SK-N-SH (cell line): ENCODE results near the gene SMIM10L2A. TPM values are rescaled to one million over a fixed set of nuclear protein-coding genes. Genes with fewer than 3 reads are reported as not detected.

Source experiments
- CTCF ChIA-PET: fragments of 300-600, 350-600 bp; formaldehyde crosslinking; extraction: SDS; loops from one replicate; lab custom pipeline; 2021; lab: Yijun Ruan, JAX
- POLR2A ChIA-PET: fragments of 350-600 bp; sonication (Branson Sonifier 250); formaldehyde crosslinking; extraction: SDS; loops from one replicate; lab custom pipeline; 2020; ENCODE audit warnings: antibody characterized with exemption, inconsistent platforms; lab: Yijun Ruan, JAX
- DNase-seq: peaks from one replicate; pipeline ENCODE4 v3.0.0; 2012
- H2AFZ ChIP-seq: fragments of 200-600 bp; sonication (generic); 2 replicates; pipeline ENCODE4 v1.8.1; 2016; ENCODE audit warnings: antibody characterized with exemption, mild to moderate bottlenecking, low read depth
- H3F3A ChIP-seq: fragments of 200-600 bp; sonication (generic); replicated peaks from 2 replicates; pipeline ENCODE3; 2016; ENCODE audit warnings: antibody characterized with exemption, mild to moderate bottlenecking; ENCODE audit not compliant: insufficient read depth
- H3K27ac ChIP-seq, 2 experiments: fragments of 200-500 bp in 1 of 2; fragments of 200-600 bp in 1 of 2; sonication (Bioruptor generic) in 1 of 2; sonication (generic), shearing (Covaris generic) in 1 of 2; 2 replicates each; pipeline versions ENCODE4 v1.5.1 to v1.6.1; 2014 to 2016; ENCODE audit warnings: low read depth in 2 of 2, inconsistent platforms in 1 of 2, low read length in 1 of 2, mild to moderate bottlenecking in 1 of 2, mixed read lengths in 1 of 2
- H3K27me3 ChIP-seq: fragments of 200-600 bp; sonication (generic), shearing (Covaris generic); 2 replicates; pipeline ENCODE4 v1.6.1; 2016; ENCODE audit warnings: mixed run types; ENCODE audit not compliant: insufficient read depth
- H3K36me3 ChIP-seq, 2 experiments: fragments of 200-500 bp in 1 of 2; fragments of 200-600 bp in 1 of 2; sonication (Bioruptor generic) in 1 of 2; sonication (generic) in 1 of 2; replicated peaks in 1 of 2; 2 replicates each; pipeline versions ENCODE3 to v1.5.1; 2014 to 2016; ENCODE audit warnings: low read length in 1 of 2, mild to moderate bottlenecking in 1 of 2; ENCODE audit not compliant: insufficient read depth in 2 of 2, control insufficient read depth in 1 of 2
- H3K4me1 ChIP-seq, 2 experiments: fragments of 200-500 bp in 1 of 2; fragments of 200-600 bp in 1 of 2; sonication (Bioruptor generic) in 1 of 2; sonication (generic), shearing (Covaris generic) in 1 of 2; 2 replicates each; pipeline versions ENCODE4 v1.5.1 to v1.6.1; 2014 to 2016; ENCODE audit warnings: low read depth in 1 of 2, low read length in 1 of 2, mixed run types in 1 of 2; ENCODE audit not compliant: insufficient read depth in 2 of 2, control insufficient read depth in 1 of 2
- H3K4me2 ChIP-seq: fragments of 200-600 bp; sonication (generic), shearing (Covaris generic); 2 replicates; pipeline ENCODE4 v1.6.1; 2017; ENCODE audit warnings: mixed run types
- H3K4me3 ChIP-seq, 2 experiments: fragments of 200-500 bp in 1 of 2; fragments of 200-600 bp in 1 of 2; sonication (Bioruptor generic) in 1 of 2; sonication (generic), shearing (Covaris generic) in 1 of 2; 2 replicates each; pipeline versions ENCODE4 v1.5.1 to v1.8.1; 2014 to 2016; ENCODE audit warnings: low read depth in 2 of 2, inconsistent platforms in 1 of 2, low read length in 1 of 2, mild to moderate bottlenecking in 1 of 2, mixed read lengths in 1 of 2, moderate library complexity in 1 of 2
- H3K79me2 ChIP-seq: fragments of 200-600 bp; sonication (generic); 2 replicates; pipeline ENCODE4 v1.8.1; 2017; ENCODE audit warnings: mild to moderate bottlenecking; ENCODE audit not compliant: insufficient read depth
- H3K9ac ChIP-seq: fragments of 200-600 bp; sonication (generic); 2 replicates; pipeline ENCODE4 v1.6.1; 2017; ENCODE audit warnings: mixed run types
- H3K9me2 ChIP-seq: fragments of 200-600 bp; sonication (generic); 2 replicates; pipeline ENCODE4 v1.6.1; 2017; ENCODE audit warnings: mixed run types
- H3K9me3 ChIP-seq: fragments of 200-600 bp; sonication (generic); 2 replicates; pipeline ENCODE4 v1.6.1; 2017; ENCODE audit warnings: mixed run types, mild to moderate bottlenecking, moderate library complexity
- H4K20me1 ChIP-seq: fragments of 200-600 bp; sonication (generic); 2 replicates; pipeline ENCODE4 v1.6.1; 2017; ENCODE audit warnings: mild to moderate bottlenecking, mixed run types; ENCODE audit not compliant: insufficient read depth
- CHD2 ChIP-seq: fragments of 150-350 bp; IDR thresholded peaks from 2 replicates; pipeline ENCODE4 v1.6.1; 2018; ENCODE audit warnings: low read length; ENCODE audit not compliant: partially characterized antibody
- EP300 ChIP-seq, 2 experiments: IDR thresholded peaks; 2 replicates each; pipeline versions ENCODE4 v1.4.0 to v1.6.1; 2012; ENCODE audit warnings: borderline replicate concordance in 1 of 2, low read depth in 1 of 2, low read length in 1 of 2
- FOXJ3 ChIP-seq: sonication (generic); formaldehyde crosslinking; IDR thresholded peaks from 2 replicates; pipeline ENCODE4 v1.5.1; 2020; ENCODE audit warnings: mild to moderate bottlenecking, missing genetic modification reagents
- NFIC ChIP-seq: IDR thresholded peaks from 2 replicates; pipeline ENCODE4 v1.4.0; 2012; ENCODE audit warnings: borderline replicate concordance
- NRF1 ChIP-seq: IDR thresholded peaks from 2 replicates; pipeline ENCODE4 v1.6.1; 2012; ENCODE audit warnings: low read depth, mild to moderate bottlenecking, low read length
- POLR2AphosphoS5 ChIP-seq: IDR thresholded peaks from 2 replicates; pipeline ENCODE4 v1.6.1; 2012; ENCODE audit warnings: low read depth, low read length
- RAD21 ChIP-seq: IDR thresholded peaks from 2 replicates; pipeline ENCODE4 v1.6.1; 2012; ENCODE audit warnings: mild to moderate bottlenecking, low read length
- RCOR1 ChIP-seq: fragments of 150-350 bp; IDR thresholded peaks from 2 replicates; pipeline ENCODE4 v1.6.1; 2017; ENCODE audit warnings: antibody characterized with exemption, low read length
- YY1 ChIP-seq: IDR thresholded peaks from 2 replicates; pipeline ENCODE4 v1.4.0; 2012; ENCODE audit warnings: low read depth, mild to moderate bottlenecking
- WGBS: methylation state at CpG from one replicate; pipeline ENCODE4 v1.1.6; 2017; ENCODE audit warnings: low lambda C conversion rate; 5-methylcytosine and 5-hydroxymethylcytosine counted together
- polyA plus RNA-seq, 3 experiments: library from polyadenylated mRNA; depleted of rRNA; stranded (reverse); fragments of >200 nt; gene quantifications; 2 replicates each; pipeline ENCODE4 v1.2.3, GENCODE V29; 2012
- TF ChIP-seq, protein P1 (sequence below): fragments of 150-350 bp; IDR thresholded peaks from 2 replicates; pipeline ENCODE4 v1.6.1; 2017; ENCODE audit warnings: antibody characterized with exemption, low read length, low read depth, borderline replicate concordance
- TF ChIP-seq, protein P2 (sequence below): IDR thresholded peaks from 2 replicates; pipeline ENCODE4 v1.4.0; 2012; ENCODE audit warnings: low read depth
- TF ChIP-seq, protein P3 (sequence below): IDR thresholded peaks from 2 replicates; pipeline ENCODE4 v1.4.0; 2012; ENCODE audit warnings: low read depth, borderline replicate concordance

The SMIM10L2A gene
- polyA plus RNA-seq, 1 of the 3 experiments (the other 2 are of a cell fraction) = 0.15 TPM

DNA sequence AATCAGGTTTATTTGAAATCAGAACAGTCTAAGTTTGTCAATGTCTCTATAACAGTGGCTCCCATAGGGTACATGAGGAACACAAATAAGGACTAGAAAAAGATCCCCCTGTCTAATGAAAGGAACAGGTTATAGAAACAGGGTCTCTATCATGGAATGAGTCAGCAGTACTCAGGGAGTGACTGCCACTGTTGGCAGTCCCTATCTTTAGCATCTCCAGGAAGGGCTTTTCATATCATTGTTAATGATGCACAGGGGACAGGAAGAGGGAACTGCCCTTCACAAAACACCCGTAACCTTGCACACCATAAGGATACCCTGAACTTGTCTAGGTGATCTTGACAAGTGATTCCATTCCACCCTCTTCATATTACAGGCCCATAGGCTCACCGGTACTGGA is 38.5 kb upstream of the SMIM10L2A start:
- POLR2A ChIA-PET = no interaction called here
- CTCF ChIA-PET = no interaction called here
- no peak for DNase-seq
- Histone ChIP-seq H3K9ac (no peak overlapping the region), H3K9me2 (no peaks in the 10 kb centered on the region), H3K79me2 (no peaks in the 10 kb centered on the region), H3K36me3 (no peaks in the 10 kb centered on the region), H3K27ac (no peak overlapping the region), H3K27me3 (no peaks in the 10 kb centered on the region), H3K4me2 (no peak overlapping the region), H2AFZ (no peak overlapping the region), H4K20me1 (no peaks in the 10 kb centered on the region), H3F3A (no peaks in the 10 kb centered on the region), H3K4me1 (no peaks in the 10 kb centered on the region), H3K9me3 (no peaks in the 10 kb centered on the region), H3K4me3 (no peak overlapping the region)
- WGBS = 6% methylated on average over 2 of the region's 2 CpGs
- no peak for TF ChIP-seq FOXJ3 (CRISPR knock-in tag)
- no peak for TF ChIP-seq RAD21
- TF ChIP-seq NFIC = no peak
- no peak for TF ChIP-seq CHD2
- TF ChIP-seq, protein P1, sequence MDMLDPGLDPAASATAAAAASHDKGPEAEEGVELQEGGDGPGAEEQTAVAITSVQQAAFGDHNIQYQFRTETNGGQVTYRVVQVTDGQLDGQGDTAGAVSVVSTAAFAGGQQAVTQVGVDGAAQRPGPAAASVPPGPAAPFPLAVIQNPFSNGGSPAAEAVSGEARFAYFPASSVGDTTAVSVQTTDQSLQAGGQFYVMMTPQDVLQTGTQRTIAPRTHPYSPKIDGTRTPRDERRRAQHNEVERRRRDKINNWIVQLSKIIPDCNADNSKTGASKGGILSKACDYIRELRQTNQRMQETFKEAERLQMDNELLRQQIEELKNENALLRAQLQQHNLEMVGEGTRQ = no peak
- TF ChIP-seq NRF1 = no peak
- TF ChIP-seq RCOR1 = no peak
- TF ChIP-seq, protein P2, sequence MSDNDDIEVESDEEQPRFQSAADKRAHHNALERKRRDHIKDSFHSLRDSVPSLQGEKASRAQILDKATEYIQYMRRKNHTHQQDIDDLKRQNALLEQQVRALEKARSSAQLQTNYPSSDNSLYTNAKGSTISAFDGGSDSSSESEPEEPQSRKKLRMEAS = no peak
- no peak for TF ChIP-seq EP300 (IDR thresholded peaks at IDR 0.05; ENCODE audit: borderline replicate concordance in 1 of 2, low read depth in 1 of 2, low read length in 1 of 2)
- no peak for TF ChIP-seq YY1
- TF ChIP-seq POLR2AphosphoS5 = no peak

DNA sequence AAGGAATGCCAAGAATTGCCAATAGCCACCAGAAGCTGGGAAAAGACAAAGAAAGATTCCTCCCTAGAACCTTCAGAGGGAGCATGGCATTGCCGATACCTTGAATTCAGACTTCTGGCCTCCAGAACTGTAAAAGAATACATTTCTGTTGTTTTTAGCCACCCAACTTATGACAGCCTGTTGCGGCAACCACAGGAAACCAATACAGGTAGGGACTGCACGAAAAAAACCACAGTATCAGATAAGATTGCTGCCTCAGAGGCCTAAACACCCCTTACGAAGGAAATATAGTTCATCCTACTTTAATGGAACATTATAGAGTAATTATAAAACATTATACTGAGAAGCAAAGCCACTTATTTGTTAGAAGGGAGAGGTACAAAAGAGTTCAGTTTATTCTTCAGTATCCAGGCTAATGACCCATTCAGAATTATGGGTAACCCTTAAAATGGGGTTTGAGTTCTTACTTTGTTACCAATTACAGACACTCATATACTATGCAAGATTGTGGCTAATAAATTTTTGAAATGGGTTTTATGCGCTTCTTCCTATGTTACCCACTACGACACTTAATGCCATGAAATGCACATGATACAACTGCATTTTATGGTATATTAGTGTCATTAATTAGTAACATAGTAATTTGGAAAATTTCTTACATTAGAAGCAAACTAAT is 37.4 kb upstream of the SMIM10L2A start:
- Histone ChIP-seq H3K9me2 (no peaks in the 10 kb centered on the region), H2AFZ (no peak overlapping the region), H4K20me1 (no peaks in the 10 kb centered on the region), H3K9me3 (no peaks in the 10 kb centered on the region), H3K4me2 (no peak overlapping the region), H3K36me3 (no peaks in the 10 kb centered on the region), H3K27me3 (no peaks in the 10 kb centered on the region), H3F3A (no peaks in the 10 kb centered on the region), H3K9ac (no peak overlapping the region), H3K4me3 (no peak overlapping the region)
- WGBS = 42% methylated on average over 6 of the region's 6 CpGs
- CTCF ChIA-PET = no interaction called here
- TF ChIP-seq, protein P3, sequence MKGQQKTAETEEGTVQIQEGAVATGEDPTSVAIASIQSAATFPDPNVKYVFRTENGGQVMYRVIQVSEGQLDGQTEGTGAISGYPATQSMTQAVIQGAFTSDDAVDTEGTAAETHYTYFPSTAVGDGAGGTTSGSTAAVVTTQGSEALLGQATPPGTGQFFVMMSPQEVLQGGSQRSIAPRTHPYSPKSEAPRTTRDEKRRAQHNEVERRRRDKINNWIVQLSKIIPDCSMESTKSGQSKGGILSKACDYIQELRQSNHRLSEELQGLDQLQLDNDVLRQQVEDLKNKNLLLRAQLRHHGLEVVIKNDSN = no peak
- TF ChIP-seq, all 33 proteins: peak for 0
- Histone ChIP-seq H3K79me2 (no peaks in the 10 kb centered on the region), H3K27ac (no peak overlapping the region), H3K4me1 (no peaks in the 10 kb centered on the region)
- POLR2A ChIA-PET = no interaction called here
- no peak for DNase-seq
